GM12878 (cell line): Measurements from ENCODE around the gene C19orf47.

Experiments
- CTCF ChIP-seq, 3 experiments: IDR thresholded peaks in 2 of 3; conservative IDR thresholded peaks in 1 of 3; 2 replicates each; pipeline ENCODE4 v1.5.1; 2011; ENCODE audit warnings: low read depth in 3 of 3, low read length in 3 of 3, mild to moderate bottlenecking in 3 of 3, control low read depth in 2 of 3, moderate library complexity in 2 of 3, inconsistent platforms in 1 of 3, mixed read lengths in 1 of 3; ENCODE audit not compliant: control insufficient read depth in 2 of 3, insufficient read depth in 1 of 3; ENCODE audit errors: extremely low read depth in 1 of 3
- EZH2 ChIP-seq: IDR thresholded peaks from 2 replicates; pipeline ENCODE4 v1.6.1; 2012; ENCODE audit warnings: low read depth, mild to moderate bottlenecking, control low read depth, inconsistent platforms, low read length, borderline replicate concordance; ENCODE audit not compliant: control insufficient read depth
- POLR2A ChIP-seq: IDR thresholded peaks from 2 replicates; pipeline ENCODE4 v1.6.1; 2011; ENCODE audit warnings: low read depth, mild to moderate bottlenecking, low read length
- POLR2AphosphoS5 ChIP-seq: IDR thresholded peaks from 2 replicates; pipeline ENCODE4 v1.6.1; 2011; ENCODE audit warnings: mild to moderate bottlenecking, low read length, inconsistent platforms
- RAD51 ChIP-seq: fragments of 450-650 bp; IDR thresholded peaks from 2 replicates; pipeline ENCODE4 v1.6.1; 2016; ENCODE audit warnings: moderate library complexity, mild to moderate bottlenecking, inconsistent platforms
- TCF3 ChIP-seq: IDR thresholded peaks from 2 replicates; pipeline ENCODE4 v1.6.1; 2012; ENCODE audit warnings: low read depth, mild to moderate bottlenecking, low read length, borderline replicate concordance; ENCODE audit not compliant: insufficient read depth

GRCh38 chr19:40273469-40274360, 74.5 kb downstream of the C19orf47 start:
- TF ChIP-seq CTCF (IDR thresholded peaks at IDR 0.05 in 2 of 3, conservative IDR thresholded peaks at IDR 0.05 in 1 of 3; ENCODE audit: control insufficient read depth in 2 of 3, extremely low read depth in 1 of 3, insufficient read depth in 1 of 3, low read depth in 3 of 3, low read length in 3 of 3) (no peak), RAD51 (no peak), EZH2 (no peak), TCF3 (no peak), POLR2A (no peak), POLR2AphosphoS5 (no peak)
